HepG2 (cell line): ENCODE data around the gene RPS25. TPM values are rescaled to one million over a fixed set of nuclear protein-coding genes. Genes with fewer than 3 reads are reported as not detected.

Experiments
- GTF3A ChIP-seq: sonication (generic); formaldehyde crosslinking; conservative IDR thresholded peaks from 2 replicates; pipeline ENCODE4 v1.4.0; 2020; ENCODE audit warnings: mild to moderate bottlenecking, missing genetic modification reagents
- MEF2D ChIP-seq: sonication (generic); formaldehyde crosslinking; IDR thresholded peaks from 2 replicates; pipeline ENCODE4 v1.5.1; 2020; ENCODE audit warnings: mild to moderate bottlenecking, missing genetic modification reagents
- NR2F2 ChIP-seq: IDR thresholded peaks from 2 replicates; pipeline ENCODE4 v1.6.1; 2012; ENCODE audit warnings: low read depth, inconsistent platforms, borderline replicate concordance
- PPARG ChIP-seq: conservative IDR thresholded peaks from 2 replicates; pipeline ENCODE4 v1.6.1; 2016; ENCODE audit warnings: missing biosample characterization, missing genetic modification reagents
- RXRB ChIP-seq: IDR thresholded peaks from 2 replicates; pipeline ENCODE4 v1.6.1; 2016; ENCODE audit warnings: borderline replicate concordance, missing genetic modification reagents, missing compliant biosample characterization
- ZC3H13 ChIP-seq: sonication (generic); formaldehyde crosslinking; IDR thresholded peaks from 2 replicates; pipeline ENCODE4 v1.8.1; 2023; ENCODE audit warnings: mild to moderate bottlenecking, missing genetic modification reagents, moderate library complexity
- ZNF263 ChIP-seq: sonication (generic); formaldehyde crosslinking; IDR thresholded peaks from 2 replicates; pipeline ENCODE4 v1.4.0; 2020; ENCODE audit warnings: missing genetic modification reagents
- ZNF616 ChIP-seq: sonication (generic); formaldehyde crosslinking; IDR thresholded peaks from 2 replicates; pipeline ENCODE4 v1.5.0; 2020; ENCODE audit warnings: low read depth, mild to moderate bottlenecking, missing genetic modification reagents
- ZSCAN12 ChIP-seq: sonication (generic); formaldehyde crosslinking; IDR thresholded peaks from 2 replicates; pipeline ENCODE4 v1.9.0; 2021; ENCODE audit warnings: mild to moderate bottlenecking, missing genetic modification reagents
- polyA plus RNA-seq, 8 experiments: library from polyadenylated mRNA; depleted of rRNA in 3 of 8; stranded (reverse) in 7 of 8; unstranded in 1 of 8; fragments of >200 nt; fragmentation: Illumina TruSeq in 4 of 8; extraction: Trizol in 4 of 8; gene quantifications; 2 replicates each; pipeline versions ENCODE4 v1.2.1 to v1.2.3, GENCODE V29; 2011 to 2016; ENCODE audit warnings: low read depth in 4 of 8, missing spikeins in 1 of 8, mixed read lengths in 1 of 8; ENCODE audit not compliant: insufficient read depth in 1 of 8
- total RNA-seq, 5 experiments: library from RNA; depleted of rRNA; stranded (reverse); fragments of >200 nt; fragmentation: Illumina TruSeq; extraction: Trizol; gene quantifications; 2 replicates each; pipeline ENCODE4 v1.2.3, GENCODE V29; 2016; ENCODE audit warnings: low read depth in 1 of 5
- TF ChIP-seq, protein P1 (sequence below): sonication (generic); formaldehyde crosslinking; IDR thresholded peaks from 2 replicates; pipeline ENCODE4 v1.5.1; 2020; ENCODE audit warnings: mild to moderate bottlenecking, missing genetic modification reagents, borderline replicate concordance
- TF ChIP-seq, protein P2 (sequence below): sonication (generic); formaldehyde crosslinking; IDR thresholded peaks from 2 replicates; pipeline ENCODE4 v1.4.0; 2020; ENCODE audit warnings: missing genetic modification reagents, borderline replicate concordance
- TF ChIP-seq, protein P3 (sequence below): sonication (generic); formaldehyde crosslinking; IDR thresholded peaks from 2 replicates; pipeline ENCODE4 v1.4.0; 2020; ENCODE audit warnings: missing genetic modification reagents
- TF ChIP-seq, protein P4 (sequence below): sonication (generic); formaldehyde crosslinking; IDR thresholded peaks from 2 replicates; pipeline ENCODE4 v1.4.0; 2020; ENCODE audit warnings: mild to moderate bottlenecking, missing genetic modification reagents

Gene RPS25
- total and polyA plus RNA-seq, 2 of the 13 experiments (the other 11 are each of a cell fraction or from before 2014, with no cell fraction given) = 839 to 1,415 TPM

DNA sequence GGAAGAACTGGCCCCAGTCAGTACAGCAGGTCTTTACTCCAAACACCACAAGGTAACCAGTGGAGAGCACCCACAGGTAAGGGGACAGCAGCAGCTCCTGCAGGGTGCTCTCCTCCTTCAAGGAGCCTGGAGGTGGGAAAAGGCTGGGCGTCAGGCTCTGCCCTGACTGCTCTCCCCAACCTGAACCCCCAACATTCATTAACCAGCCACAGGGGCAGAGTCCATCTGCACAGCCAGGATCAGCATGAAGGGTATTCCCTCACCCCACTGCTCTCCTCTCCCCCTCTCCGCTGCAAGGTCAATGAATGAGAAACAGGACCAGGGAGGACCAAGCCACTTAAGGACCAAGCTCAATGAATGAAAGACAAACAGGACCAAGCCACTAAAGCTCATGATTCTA, 8.8 kb upstream of the RPS25 start (continued):
- TF ChIP-seq NR2F2 (no peak), ZNF616 (CRISPR knock-in tag) (no peak), PPARG (CRISPR knock-in tag) (no peak), GTF3A (no peak), RXRB (peak; percentile 28; the same call in 1 of the 2 replicates), ZNF263 (CRISPR knock-in tag) (peak; percentile 68), ZSCAN12 (CRISPR knock-in tag) (no peak), MEF2D (CRISPR knock-in tag) (no peak), ZC3H13 (CRISPR knock-in tag) (0 out of 2 replicates have a peak, but pooled peaks have one; percentile 53)
- TF ChIP-seq, protein P1, sequence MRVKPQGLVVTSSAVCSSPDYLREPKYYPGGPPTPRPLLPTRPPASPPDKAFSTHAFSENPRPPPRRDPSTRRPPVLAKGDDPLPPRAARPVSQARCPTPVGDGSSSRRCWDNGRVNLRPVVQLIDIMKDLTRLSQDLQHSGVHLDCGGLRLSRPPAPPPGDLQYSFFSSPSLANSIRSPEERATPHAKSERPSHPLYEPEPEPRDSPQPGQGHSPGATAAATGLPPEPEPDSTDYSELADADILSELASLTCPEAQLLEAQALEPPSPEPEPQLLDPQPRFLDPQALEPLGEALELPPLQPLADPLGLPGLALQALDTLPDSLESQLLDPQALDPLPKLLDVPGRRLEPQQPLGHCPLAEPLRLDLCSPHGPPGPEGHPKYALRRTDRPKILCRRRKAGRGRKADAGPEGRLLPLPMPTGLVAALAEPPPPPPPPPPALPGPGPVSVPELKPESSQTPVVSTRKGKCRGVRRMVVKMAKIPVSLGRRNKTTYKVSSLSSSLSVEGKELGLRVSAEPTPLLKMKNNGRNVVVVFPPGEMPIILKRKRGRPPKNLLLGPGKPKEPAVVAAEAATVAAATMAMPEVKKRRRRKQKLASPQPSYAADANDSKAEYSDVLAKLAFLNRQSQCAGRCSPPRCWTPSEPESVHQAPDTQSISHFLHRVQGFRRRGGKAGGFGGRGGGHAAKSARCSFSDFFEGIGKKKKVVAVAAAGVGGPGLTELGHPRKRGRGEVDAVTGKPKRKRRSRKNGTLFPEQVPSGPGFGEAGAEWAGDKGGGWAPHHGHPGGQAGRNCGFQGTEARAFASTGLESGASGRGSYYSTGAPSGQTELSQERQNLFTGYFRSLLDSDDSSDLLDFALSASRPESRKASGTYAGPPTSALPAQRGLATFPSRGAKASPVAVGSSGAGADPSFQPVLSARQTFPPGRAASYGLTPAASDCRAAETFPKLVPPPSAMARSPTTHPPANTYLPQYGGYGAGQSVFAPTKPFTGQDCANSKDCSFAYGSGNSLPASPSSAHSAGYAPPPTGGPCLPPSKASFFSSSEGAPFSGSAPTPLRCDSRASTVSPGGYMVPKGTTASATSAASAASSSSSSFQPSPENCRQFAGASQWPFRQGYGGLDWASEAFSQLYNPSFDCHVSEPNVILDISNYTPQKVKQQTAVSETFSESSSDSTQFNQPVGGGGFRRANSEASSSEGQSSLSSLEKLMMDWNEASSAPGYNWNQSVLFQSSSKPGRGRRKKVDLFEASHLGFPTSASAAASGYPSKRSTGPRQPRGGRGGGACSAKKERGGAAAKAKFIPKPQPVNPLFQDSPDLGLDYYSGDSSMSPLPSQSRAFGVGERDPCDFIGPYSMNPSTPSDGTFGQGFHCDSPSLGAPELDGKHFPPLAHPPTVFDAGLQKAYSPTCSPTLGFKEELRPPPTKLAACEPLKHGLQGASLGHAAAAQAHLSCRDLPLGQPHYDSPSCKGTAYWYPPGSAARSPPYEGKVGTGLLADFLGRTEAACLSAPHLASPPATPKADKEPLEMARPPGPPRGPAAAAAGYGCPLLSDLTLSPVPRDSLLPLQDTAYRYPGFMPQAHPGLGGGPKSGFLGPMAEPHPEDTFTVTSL (CRISPR knock-in tag) = no peak
- TF ChIP-seq, protein P2, sequence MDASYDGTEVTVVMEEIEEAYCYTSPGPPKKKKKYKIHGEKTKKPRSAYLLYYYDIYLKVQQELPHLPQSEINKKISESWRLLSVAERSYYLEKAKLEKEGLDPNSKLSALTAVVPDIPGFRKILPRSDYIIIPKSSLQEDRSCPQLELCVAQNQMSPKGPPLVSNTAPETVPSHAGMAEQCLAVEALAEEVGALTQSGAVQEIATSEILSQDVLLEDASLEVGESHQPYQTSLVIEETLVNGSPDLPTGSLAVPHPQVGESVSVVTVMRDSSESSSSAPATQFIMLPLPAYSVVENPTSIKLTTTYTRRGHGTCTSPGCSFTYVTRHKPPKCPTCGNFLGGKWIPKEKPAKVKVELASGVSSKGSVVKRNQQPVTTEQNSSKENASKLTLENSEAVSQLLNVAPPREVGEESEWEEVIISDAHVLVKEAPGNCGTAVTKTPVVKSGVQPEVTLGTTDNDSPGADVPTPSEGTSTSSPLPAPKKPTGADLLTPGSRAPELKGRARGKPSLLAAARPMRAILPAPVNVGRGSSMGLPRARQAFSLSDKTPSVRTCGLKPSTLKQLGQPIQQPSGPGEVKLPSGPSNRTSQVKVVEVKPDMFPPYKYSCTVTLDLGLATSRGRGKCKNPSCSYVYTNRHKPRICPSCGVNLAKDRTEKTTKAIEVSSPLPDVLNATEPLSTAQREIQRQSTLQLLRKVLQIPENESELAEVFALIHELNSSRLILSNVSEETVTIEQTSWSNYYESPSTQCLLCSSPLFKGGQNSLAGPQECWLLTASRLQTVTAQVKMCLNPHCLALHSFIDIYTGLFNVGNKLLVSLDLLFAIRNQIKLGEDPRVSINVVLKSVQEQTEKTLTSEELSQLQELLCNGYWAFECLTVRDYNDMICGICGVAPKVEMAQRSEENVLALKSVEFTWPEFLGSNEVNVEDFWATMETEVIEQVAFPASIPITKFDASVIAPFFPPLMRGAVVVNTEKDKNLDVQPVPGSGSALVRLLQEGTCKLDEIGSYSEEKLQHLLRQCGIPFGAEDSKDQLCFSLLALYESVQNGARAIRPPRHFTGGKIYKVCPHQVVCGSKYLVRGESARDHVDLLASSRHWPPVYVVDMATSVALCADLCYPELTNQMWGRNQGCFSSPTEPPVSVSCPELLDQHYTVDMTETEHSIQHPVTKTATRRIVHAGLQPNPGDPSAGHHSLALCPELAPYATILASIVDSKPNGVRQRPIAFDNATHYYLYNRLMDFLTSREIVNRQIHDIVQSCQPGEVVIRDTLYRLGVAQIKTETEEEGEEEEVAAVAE = no peak
- TF ChIP-seq, protein P3, sequence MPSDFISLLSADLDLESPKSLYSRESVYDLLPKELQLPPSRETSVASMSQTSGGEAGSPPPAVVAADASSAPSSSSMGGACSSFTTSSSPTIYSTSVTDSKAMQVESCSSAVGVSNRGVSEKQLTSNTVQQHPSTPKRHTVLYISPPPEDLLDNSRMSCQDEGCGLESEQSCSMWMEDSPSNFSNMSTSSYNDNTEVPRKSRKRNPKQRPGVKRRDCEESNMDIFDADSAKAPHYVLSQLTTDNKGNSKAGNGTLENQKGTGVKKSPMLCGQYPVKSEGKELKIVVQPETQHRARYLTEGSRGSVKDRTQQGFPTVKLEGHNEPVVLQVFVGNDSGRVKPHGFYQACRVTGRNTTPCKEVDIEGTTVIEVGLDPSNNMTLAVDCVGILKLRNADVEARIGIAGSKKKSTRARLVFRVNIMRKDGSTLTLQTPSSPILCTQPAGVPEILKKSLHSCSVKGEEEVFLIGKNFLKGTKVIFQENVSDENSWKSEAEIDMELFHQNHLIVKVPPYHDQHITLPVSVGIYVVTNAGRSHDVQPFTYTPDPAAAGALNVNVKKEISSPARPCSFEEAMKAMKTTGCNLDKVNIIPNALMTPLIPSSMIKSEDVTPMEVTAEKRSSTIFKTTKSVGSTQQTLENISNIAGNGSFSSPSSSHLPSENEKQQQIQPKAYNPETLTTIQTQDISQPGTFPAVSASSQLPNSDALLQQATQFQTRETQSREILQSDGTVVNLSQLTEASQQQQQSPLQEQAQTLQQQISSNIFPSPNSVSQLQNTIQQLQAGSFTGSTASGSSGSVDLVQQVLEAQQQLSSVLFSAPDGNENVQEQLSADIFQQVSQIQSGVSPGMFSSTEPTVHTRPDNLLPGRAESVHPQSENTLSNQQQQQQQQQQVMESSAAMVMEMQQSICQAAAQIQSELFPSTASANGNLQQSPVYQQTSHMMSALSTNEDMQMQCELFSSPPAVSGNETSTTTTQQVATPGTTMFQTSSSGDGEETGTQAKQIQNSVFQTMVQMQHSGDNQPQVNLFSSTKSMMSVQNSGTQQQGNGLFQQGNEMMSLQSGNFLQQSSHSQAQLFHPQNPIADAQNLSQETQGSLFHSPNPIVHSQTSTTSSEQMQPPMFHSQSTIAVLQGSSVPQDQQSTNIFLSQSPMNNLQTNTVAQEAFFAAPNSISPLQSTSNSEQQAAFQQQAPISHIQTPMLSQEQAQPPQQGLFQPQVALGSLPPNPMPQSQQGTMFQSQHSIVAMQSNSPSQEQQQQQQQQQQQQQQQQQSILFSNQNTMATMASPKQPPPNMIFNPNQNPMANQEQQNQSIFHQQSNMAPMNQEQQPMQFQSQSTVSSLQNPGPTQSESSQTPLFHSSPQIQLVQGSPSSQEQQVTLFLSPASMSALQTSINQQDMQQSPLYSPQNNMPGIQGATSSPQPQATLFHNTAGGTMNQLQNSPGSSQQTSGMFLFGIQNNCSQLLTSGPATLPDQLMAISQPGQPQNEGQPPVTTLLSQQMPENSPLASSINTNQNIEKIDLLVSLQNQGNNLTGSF = no peak
- TF ChIP-seq, protein P4, sequence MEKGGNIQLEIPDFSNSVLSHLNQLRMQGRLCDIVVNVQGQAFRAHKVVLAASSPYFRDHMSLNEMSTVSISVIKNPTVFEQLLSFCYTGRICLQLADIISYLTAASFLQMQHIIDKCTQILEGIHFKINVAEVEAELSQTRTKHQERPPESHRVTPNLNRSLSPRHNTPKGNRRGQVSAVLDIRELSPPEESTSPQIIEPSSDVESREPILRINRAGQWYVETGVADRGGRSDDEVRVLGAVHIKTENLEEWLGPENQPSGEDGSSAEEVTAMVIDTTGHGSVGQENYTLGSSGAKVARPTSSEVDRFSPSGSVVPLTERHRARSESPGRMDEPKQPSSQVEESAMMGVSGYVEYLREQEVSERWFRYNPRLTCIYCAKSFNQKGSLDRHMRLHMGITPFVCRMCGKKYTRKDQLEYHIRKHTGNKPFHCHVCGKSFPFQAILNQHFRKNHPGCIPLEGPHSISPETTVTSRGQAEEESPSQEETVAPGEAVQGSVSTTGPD (CRISPR knock-in tag) = no peak
